Activated CD8-positive, alpha-beta T cell treated with anti-CD3 and anti-CD28 coated beads, Interleukin-2, amount 10 ng/mL, durations not matched to agents 7 days and 5 days (primary cell): ENCODE data around the gene SLC9A8. TPM values are rescaled to one million over a fixed set of nuclear protein-coding genes. Genes with fewer than 3 reads are reported as not detected.

Experiments used
- ATAC-seq: fragments of 150-1000 bp; cut with Tn5 transposase; one replicate; pipeline ENCODE4 v1.10.0; 2021; ENCODE audit warnings: moderate library complexity
- CTCF ChIA-PET: fragments of 350-600 bp; sonication (Branson Sonifier 250); formaldehyde crosslinking; loops from one replicate; lab custom pipeline; 2021; ENCODE audit warnings: antibody characterized with exemption; lab: Charles Lee
- POLR2A ChIA-PET: fragments of 350-600 bp; sonication (Branson Sonifier 250); formaldehyde crosslinking; loops from one replicate; lab custom pipeline; 2021; ENCODE audit warnings: antibody characterized with exemption; lab: Charles Lee
- DNase-seq: peaks from one replicate; pipeline ENCODE4 v3.0.0-alpha.2; 2020
- H3K27ac Mint-ChIP-seq: one replicate; pipeline ENCODE4 v1.8.0; 2021; ENCODE audit warnings: mild to moderate bottlenecking, mixed read lengths
- H3K27me3 Mint-ChIP-seq: one replicate; pipeline ENCODE4 v1.8.0; 2021; ENCODE audit warnings: low read depth, mixed read lengths
- H3K36me3 Mint-ChIP-seq: one replicate; pipeline ENCODE4 v1.8.0; 2021; ENCODE audit warnings: low read depth, mixed read lengths
- H3K4me1 Mint-ChIP-seq: one replicate; pipeline ENCODE4 v1.8.0; 2021; ENCODE audit warnings: low read depth, mixed read lengths
- H3K4me3 Mint-ChIP-seq: one replicate; pipeline ENCODE4 v1.8.0; 2021; ENCODE audit warnings: mild to moderate bottlenecking, mixed read lengths
- H3K9me3 Mint-ChIP-seq: one replicate; pipeline ENCODE4 v1.8.0; 2022; ENCODE audit warnings: mixed read lengths; ENCODE audit not compliant: insufficient read depth
- total RNA-seq, 2 experiments: library from RNA; stranded (reverse); gene quantifications; one replicate each; pipeline ENCODE4 v1.2.3, GENCODE V29; 2021

SLC9A8 gene
- total RNA-seq, 2 experiments from 2014 or later = 19.4 to 20.5 TPM

DNA sequence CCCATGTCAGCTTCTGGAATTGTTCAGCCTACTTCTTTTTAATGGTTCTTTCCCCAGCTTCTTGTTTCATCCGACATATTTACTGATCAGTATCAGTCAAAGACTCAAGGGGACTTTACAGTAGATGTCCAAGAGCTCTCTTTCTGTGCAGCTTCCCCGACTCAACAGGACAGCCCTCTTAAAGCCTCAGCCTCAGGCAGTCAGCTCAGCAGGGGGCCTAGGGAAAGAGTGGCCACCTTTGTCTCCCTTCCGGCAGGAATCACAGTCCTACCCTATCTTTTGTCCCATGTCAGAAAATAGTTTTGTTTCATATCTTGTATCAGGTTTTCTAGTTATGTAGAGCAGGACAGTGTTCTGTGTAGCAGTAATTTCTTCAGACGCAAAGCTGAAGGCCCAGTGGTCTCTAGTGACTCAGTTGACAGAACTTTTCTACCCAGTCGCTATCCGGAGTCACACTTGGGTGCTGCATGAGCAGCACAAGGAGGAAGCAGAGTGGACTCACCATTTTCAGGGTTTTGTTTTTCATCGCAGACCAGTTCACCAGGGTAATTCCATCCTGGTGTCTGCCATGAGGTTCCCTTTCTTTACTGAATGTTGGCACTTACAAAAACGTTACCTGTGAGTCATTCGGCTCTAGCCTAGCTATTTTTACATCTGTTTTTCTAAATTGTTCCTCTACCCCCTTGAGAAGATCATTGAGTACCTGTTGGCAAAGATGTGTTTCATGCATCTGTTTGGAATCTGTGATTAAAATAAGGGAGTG is 55.0 kb downstream of the SLC9A8 start:
- ATAC-seq (no peak), DNase-seq (no peak)
- no peak overlapping the region for H3K27ac Mint-ChIP-seq
- H3K4me1 Mint-ChIP-seq = no peaks in the 10 kb centered on the region
- no peak overlapping the region for H3K4me3 Mint-ChIP-seq
- ChIA-PET CTCF (interaction anchor here (1.5 kb wide), 1 partner anchor 22 kb away, joined by 4 read pairs; no protein-coding TSS in a partner anchor), POLR2A (no interaction called here)
- peaks cover 20% of the 10 kb centered on the region for H3K36me3 Mint-ChIP-seq
- H3K27me3 Mint-ChIP-seq = no peaks in the 10 kb centered on the region
- H3K9me3 Mint-ChIP-seq = no peaks in the 10 kb centered on the region

GRCh38 chr20:49868538-49868937 is 55.9 kb downstream of the SLC9A8 start:
- ATAC-seq (no peak), DNase-seq (no peak)
- no peaks in the 10 kb centered on the region for H3K27me3 Mint-ChIP-seq
- H3K4me3 Mint-ChIP-seq = no peak overlapping the region
- no peaks in the 10 kb centered on the region for H3K4me1 Mint-ChIP-seq
- POLR2A ChIA-PET = no interaction called here
- H3K36me3 Mint-ChIP-seq = peaks cover 20% of the 10 kb centered on the region
- H3K27ac Mint-ChIP-seq = no peak overlapping the region
- CTCF ChIA-PET = no interaction called here
- no peaks in the 10 kb centered on the region for H3K9me3 Mint-ChIP-seq

- ChIA-PET POLR2A (no interaction called here), CTCF (no interaction called here)
- Mint-ChIP-seq H3K27me3 (no peaks in the 10 kb centered on the region), H3K27ac (no peak overlapping the region), H3K4me3 (no peak overlapping the region), H3K36me3 (peaks cover 22% of the 10 kb centered on the region), H3K4me1 (no peaks in the 10 kb centered on the region), H3K9me3 (no peaks in the 10 kb centered on the region)
- DNase-seq (no peak), ATAC-seq (no peak)
Observed at GRCh38 chr20:49868964-49869363, 56.3 kb downstream of the SLC9A8 start.

DNA sequence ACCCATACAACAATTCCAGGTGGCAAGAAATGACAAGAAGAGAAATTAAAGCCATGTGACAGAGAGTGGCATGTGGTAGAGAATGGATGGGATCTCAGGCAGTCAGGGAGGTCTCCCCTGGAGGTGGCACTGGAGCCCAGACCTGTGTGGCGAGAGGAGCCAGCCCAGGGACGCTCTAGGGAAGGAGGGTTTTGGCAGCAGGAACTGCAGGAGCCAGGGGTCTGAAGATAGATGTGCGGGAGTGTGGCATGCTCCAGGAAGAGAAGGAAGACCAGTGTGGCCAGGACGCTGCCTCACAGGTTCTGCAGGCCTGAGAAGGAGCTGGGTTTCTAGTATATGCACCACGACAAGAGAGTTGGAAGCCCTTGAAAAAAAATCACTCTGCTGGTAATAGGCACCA is 57.6 kb downstream of the SLC9A8 start:
- POLR2A ChIA-PET = no interaction called here
- Mint-ChIP-seq H3K4me1 (no peaks in the 10 kb centered on the region), H3K4me3 (no peak overlapping the region), H3K36me3 (peaks cover 17% of the 10 kb centered on the region), H3K27ac (no peak overlapping the region), H3K27me3 (no peaks in the 10 kb centered on the region), H3K9me3 (no peaks in the 10 kb centered on the region)
- DNase-seq (no peak), ATAC-seq (no peak)
- CTCF ChIA-PET = no interaction called here

DNA sequence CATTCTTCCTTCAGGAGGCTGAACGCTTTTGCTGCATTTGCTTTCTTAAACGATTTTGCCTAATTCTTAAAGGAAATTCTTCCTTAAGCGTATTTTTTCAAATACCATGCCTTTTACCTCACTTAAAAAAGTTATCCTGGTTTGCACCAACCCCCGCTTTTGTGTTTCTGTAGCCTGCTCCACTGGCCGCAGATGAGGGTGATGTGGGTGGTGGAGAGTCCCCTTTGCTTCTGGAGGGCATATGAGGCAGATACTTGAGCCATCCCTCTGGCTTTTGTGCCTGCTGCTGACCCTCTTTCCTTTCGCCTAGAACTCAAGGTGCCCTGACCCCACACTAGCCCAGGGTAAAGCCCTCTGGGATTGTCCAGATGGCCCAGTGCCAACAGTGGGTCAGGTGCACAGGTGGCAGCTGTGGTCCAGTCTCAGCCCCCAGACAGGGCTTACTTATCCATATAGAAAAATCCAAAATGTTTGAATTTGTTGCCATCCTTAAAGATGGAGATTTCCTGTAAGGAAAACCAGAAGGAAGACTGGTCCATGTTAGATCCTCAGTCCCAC is 58.8 kb downstream of the SLC9A8 start:
- POLR2A ChIA-PET = no interaction called here
- Mint-ChIP-seq H3K27me3 (no peaks in the 10 kb centered on the region), H3K27ac (no peak overlapping the region), H3K36me3 (peaks cover 22% of the 10 kb centered on the region), H3K4me1 (no peaks in the 10 kb centered on the region), H3K9me3 (no peaks in the 10 kb centered on the region), H3K4me3 (no peak overlapping the region)
- ATAC-seq (no peak), DNase-seq (no peak)
- CTCF ChIA-PET = interaction anchor here (0.6 to 2.5 kb wide), 3 partner anchors 17 to 261 kb away, joined by 3 to 7 read pairs (median 3); no protein-coding TSS in a partner anchor

GRCh38 chr20:49872056-49872455 is 59.4 kb downstream of the SLC9A8 start:
- Mint-ChIP-seq H3K4me3 (no peak overlapping the region), H3K36me3 (peaks cover 17% of the 10 kb centered on the region), H3K27ac (no peak overlapping the region), H3K9me3 (no peaks in the 10 kb centered on the region), H3K27me3 (no peaks in the 10 kb centered on the region), H3K4me1 (no peaks in the 10 kb centered on the region)
- ChIA-PET POLR2A (no interaction called here), CTCF (interaction anchor here (0.6 to 2.5 kb wide), 3 partner anchors 17 to 262 kb away, joined by 3 to 7 read pairs (median 3); no protein-coding TSS in a partner anchor)
- ATAC-seq (no peak), DNase-seq (no peak)

DNA sequence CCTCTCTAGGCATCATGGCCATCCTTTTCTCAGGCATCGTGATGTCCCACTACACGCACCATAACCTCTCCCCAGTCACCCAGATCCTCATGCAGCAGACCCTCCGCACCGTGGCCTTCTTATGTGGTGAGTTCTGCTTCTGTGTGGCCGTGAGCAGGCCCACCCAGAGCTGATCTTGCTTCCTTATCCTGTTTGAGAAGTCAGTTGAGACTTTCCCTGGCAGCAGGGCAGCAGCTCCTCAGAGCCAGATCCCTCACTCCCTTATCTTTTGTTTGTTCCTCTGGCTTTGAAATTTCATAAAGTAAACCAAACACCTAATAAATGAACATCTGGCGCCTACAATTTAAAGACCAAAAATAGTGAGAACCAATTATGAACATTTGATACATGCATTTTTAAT is 62.1 kb downstream of the SLC9A8 start:
- Mint-ChIP-seq H3K36me3 (peaks cover 23% of the 10 kb centered on the region), H3K27ac (no peak overlapping the region), H3K4me1 (no peaks in the 10 kb centered on the region), H3K27me3 (no peaks in the 10 kb centered on the region), H3K9me3 (no peaks in the 10 kb centered on the region), H3K4me3 (no peak overlapping the region)
- ChIA-PET CTCF (interaction anchor here (0.7 to 1.5 kb wide), 2 partner anchors 14 to 29 kb away, joined by 3 to 5 read pairs; no protein-coding TSS in a partner anchor), POLR2A (no interaction called here)
- DNase-seq (no peak), ATAC-seq (no peak)

GRCh38 chr20:49877386-49877921 is 64.8 kb downstream of the SLC9A8 start:
- no peaks in the 10 kb centered on the region for H3K27me3 Mint-ChIP-seq
- H3K27ac Mint-ChIP-seq = no peak overlapping the region
- DNase-seq (no peak), ATAC-seq (no peak)
- POLR2A ChIA-PET = no interaction called here
- H3K4me1 Mint-ChIP-seq = no peaks in the 10 kb centered on the region
- CTCF ChIA-PET = interaction anchor here (1.5 to 1.7 kb wide), 2 partner anchors 10 to 31 kb away, joined by 5 to 7 read pairs; no protein-coding TSS in a partner anchor
- peaks cover 37% of the 10 kb centered on the region for H3K36me3 Mint-ChIP-seq
- H3K9me3 Mint-ChIP-seq = no peaks in the 10 kb centered on the region
- no peak overlapping the region for H3K4me3 Mint-ChIP-seq

DNA sequence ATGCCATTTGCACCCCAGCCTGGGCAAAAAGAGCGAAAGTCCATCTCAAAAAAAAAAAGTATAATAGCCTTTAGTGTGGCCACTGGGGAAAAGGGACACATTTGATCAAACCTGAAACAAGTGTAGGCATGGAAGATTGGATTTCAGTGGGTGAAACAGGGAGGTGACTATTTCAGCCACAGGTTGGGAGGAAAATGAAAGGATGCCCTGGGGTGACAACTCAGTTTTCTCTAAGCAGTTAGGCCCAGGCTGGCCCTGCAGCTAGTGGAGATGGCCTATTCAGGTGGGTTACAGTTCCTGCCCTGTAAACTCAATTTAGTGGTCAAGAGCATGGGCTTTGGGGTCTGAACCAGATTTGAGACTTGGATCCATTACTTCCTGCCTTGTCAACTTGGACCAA is 66.3 kb downstream of the SLC9A8 start:
- Mint-ChIP-seq H3K27me3 (no peaks in the 10 kb centered on the region), H3K27ac (no peak overlapping the region), H3K4me1 (peaks cover 5% of the 10 kb centered on the region), H3K36me3 (peaks cover 43% of the 10 kb centered on the region), H3K4me3 (no peak overlapping the region), H3K9me3 (no peaks in the 10 kb centered on the region)
- no peak for ATAC-seq
- CTCF ChIA-PET = no interaction called here
- POLR2A ChIA-PET = no interaction called here
- no peak for DNase-seq

DNA sequence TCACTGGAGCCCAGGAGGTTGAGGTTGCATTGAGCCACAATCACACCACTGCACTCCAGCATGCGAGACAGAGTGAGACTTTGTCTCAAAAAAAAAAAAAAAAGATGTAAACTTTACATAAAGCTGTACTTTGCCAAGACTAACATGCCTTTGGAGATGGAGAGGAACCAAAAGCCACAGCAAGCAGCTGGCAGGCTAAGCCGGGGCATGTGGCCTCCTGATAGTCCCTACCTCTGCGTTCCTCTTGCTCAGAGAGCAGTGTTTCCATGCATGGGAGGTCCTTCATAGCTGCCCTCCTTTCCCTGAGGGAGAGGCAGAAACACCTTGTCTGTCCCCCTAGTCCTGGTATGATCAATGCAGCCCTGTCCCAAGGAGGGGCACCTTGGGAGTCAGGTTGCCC is 67.5 kb downstream of the SLC9A8 start:
- no peaks in the 10 kb centered on the region for H3K9me3 Mint-ChIP-seq
- POLR2A ChIA-PET = no interaction called here
- CTCF ChIA-PET = interaction anchor here (1.3 kb wide), 1 partner anchor 271 kb away, joined by 3 read pairs; no protein-coding TSS in a partner anchor
- H3K36me3 Mint-ChIP-seq = peaks cover 40% of the 10 kb centered on the region
- no peaks in the 10 kb centered on the region for H3K27me3 Mint-ChIP-seq
- no peak overlapping the region for H3K4me3 Mint-ChIP-seq
- DNase-seq = no peak
- H3K4me1 Mint-ChIP-seq = peaks cover 7% of the 10 kb centered on the region
- H3K27ac Mint-ChIP-seq = no peak overlapping the region
- ATAC-seq = no peak

GRCh38 chr20:49880724-49881445 is 68.3 kb downstream of the SLC9A8 start:
- ChIA-PET CTCF (interaction anchor here (1.3 kb wide), 1 partner anchor 272 kb away, joined by 3 read pairs; no protein-coding TSS in a partner anchor), POLR2A (no interaction called here)
- ATAC-seq = no peak
- no peak for DNase-seq
- Mint-ChIP-seq H3K36me3 (peaks cover 37% of the 10 kb centered on the region), H3K27me3 (no peaks in the 10 kb centered on the region), H3K27ac (no peak overlapping the region), H3K4me3 (no peak overlapping the region), H3K4me1 (peaks cover 7% of the 10 kb centered on the region), H3K9me3 (no peaks in the 10 kb centered on the region)
